ENCODE results near the gene AQP10. TPM values are rescaled to one million over a fixed set of nuclear protein-coding genes. Genes with fewer than 3 reads are reported as not detected.

Gene AQP10
- total and polyA plus RNA-seq, 9 of the 15 experiments (the other 6 are each of a cell fraction or from before 2014, with no cell fraction given) = 0.37 to 9.7 (median 1.9) TPM

DNA sequence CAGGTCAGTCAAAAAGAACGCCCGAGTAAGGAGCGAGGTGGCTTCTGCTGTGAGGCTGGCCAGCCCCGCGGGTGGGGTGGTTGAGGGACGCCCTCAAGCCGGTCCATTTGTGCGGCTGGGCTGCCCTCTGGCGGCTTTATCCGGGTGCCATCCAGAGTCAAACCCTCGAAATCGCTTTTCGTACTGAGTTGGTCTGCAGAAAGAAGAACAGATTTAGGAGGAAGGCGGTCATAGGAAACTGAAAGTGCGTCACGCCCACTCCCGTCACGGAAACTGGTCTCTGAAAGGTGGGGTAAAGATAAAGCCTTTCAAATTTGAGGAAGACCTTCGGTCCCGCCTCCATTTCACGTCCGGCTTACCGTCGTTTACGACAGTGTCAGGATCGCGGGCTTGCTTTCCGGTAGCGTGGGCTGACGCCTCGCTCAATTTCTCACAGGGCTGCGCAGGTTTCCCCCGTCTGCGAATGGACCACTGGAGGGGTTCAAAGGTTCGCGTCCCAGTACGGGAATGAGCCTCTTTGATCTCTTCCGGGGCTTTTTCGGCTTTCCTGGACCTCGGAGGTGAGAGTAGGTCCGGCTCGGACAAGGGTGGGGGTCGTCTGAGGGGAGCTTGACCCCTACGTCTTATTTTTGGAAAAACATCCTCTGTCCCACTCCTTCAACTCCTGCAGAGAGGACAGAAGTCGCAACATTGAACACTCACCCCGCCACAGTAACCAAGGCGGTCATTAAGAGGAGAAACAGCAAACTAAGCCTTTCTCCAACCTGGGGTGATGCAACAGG, 48.5 kb upstream of the AQP10 start, which contains the start of gene HAX1 (continued):
- TF ChIP-seq, protein P1, sequence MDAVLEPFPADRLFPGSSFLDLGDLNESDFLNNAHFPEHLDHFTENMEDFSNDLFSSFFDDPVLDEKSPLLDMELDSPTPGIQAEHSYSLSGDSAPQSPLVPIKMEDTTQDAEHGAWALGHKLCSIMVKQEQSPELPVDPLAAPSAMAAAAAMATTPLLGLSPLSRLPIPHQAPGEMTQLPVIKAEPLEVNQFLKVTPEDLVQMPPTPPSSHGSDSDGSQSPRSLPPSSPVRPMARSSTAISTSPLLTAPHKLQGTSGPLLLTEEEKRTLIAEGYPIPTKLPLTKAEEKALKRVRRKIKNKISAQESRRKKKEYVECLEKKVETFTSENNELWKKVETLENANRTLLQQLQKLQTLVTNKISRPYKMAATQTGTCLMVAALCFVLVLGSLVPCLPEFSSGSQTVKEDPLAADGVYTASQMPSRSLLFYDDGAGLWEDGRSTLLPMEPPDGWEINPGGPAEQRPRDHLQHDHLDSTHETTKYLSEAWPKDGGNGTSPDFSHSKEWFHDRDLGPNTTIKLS (IDR thresholded peaks at IDR 0.05; ENCODE audit: borderline replicate concordance, low read depth) = peak; percentile 41; the same call in 1 of the 2 replicates
- TF ChIP-seq, protein P2, sequence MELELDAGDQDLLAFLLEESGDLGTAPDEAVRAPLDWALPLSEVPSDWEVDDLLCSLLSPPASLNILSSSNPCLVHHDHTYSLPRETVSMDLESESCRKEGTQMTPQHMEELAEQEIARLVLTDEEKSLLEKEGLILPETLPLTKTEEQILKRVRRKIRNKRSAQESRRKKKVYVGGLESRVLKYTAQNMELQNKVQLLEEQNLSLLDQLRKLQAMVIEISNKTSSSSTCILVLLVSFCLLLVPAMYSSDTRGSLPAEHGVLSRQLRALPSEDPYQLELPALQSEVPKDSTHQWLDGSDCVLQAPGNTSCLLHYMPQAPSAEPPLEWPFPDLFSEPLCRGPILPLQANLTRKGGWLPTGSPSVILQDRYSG (tag; conservative IDR thresholded peaks at IDR 0.05; ENCODE audit: low read depth) = no peak
- TF ChIP-seq TEAD4 (IDR thresholded peaks at IDR 0.05; ENCODE audit: low read length) (peak; percentile 43; the same call in 1 of the 2 replicates), TEAD4 (CRISPR knock-in tag; IDR thresholded peaks at IDR 0.05; ENCODE audit: borderline replicate concordance) (no peak), ZSCAN29 (IDR thresholded peaks at IDR 0.05) (no peak), XRCC4 (IDR thresholded peaks at IDR 0.05; ENCODE audit: extremely low read depth, insufficient read depth, insufficient read length) (no peak), ZNF589 (CRISPR knock-in tag; IDR thresholded peaks at IDR 0.05; ENCODE audit: low read depth) (no peak), ELF1 (tag; IDR thresholded peaks at IDR 0.05) (no peak; the same call in 1 of the 2 replicates), ZBTB7A (IDR thresholded peaks at IDR 0.05; ENCODE audit: borderline replicate concordance, control insufficient read depth, low read depth, low read length) (peak; percentile 73), POLR2G (IDR thresholded peaks at IDR 0.05; ENCODE audit: low read depth, low read length) (peak; percentile 81), ZNF3 (CRISPR knock-in tag; IDR thresholded peaks at IDR 0.05) (no peak), NR2C1 (IDR thresholded peaks at IDR 0.05) (no peak), NR2C1 (tag; IDR thresholded peaks at IDR 0.05) (no peak), TCF3 (CRISPR knock-in tag; IDR thresholded peaks at IDR 0.05) (no peak; the same call in 1 of the 2 replicates), NELFE (IDR thresholded peaks at IDR 0.05; ENCODE audit: insufficient read depth, insufficient read length) (no peak), ZNF764 (CRISPR knock-in tag; IDR thresholded peaks at IDR 0.05; ENCODE audit: low read depth) (no peak)
- TF ChIP-seq, protein P3, sequence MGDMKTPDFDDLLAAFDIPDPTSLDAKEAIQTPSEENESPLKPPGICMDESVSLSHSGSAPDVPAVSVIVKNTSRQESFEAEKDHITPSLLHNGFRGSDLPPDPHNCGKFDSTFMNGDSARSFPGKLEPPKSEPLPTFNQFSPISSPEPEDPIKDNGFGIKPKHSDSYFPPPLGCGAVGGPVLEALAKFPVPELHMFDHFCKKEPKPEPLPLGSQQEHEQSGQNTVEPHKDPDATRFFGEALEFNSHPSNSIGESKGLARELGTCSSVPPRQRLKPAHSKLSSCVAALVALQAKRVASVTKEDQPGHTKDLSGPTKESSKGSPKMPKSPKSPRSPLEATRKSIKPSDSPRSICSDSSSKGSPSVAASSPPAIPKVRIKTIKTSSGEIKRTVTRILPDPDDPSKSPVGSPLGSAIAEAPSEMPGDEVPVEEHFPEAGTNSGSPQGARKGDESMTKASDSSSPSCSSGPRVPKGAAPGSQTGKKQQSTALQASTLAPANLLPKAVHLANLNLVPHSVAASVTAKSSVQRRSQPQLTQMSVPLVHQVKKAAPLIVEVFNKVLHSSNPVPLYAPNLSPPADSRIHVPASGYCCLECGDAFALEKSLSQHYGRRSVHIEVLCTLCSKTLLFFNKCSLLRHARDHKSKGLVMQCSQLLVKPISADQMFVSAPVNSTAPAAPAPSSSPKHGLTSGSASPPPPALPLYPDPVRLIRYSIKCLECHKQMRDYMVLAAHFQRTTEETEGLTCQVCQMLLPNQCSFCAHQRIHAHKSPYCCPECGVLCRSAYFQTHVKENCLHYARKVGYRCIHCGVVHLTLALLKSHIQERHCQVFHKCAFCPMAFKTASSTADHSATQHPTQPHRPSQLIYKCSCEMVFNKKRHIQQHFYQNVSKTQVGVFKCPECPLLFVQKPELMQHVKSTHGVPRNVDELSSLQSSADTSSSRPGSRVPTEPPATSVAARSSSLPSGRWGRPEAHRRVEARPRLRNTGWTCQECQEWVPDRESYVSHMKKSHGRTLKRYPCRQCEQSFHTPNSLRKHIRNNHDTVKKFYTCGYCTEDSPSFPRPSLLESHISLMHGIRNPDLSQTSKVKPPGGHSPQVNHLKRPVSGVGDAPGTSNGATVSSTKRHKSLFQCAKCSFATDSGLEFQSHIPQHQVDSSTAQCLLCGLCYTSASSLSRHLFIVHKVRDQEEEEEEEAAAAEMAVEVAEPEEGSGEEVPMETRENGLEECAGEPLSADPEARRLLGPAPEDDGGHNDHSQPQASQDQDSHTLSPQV (IDR thresholded peaks at IDR 0.05) = no peak
- TF ChIP-seq, protein P4, sequence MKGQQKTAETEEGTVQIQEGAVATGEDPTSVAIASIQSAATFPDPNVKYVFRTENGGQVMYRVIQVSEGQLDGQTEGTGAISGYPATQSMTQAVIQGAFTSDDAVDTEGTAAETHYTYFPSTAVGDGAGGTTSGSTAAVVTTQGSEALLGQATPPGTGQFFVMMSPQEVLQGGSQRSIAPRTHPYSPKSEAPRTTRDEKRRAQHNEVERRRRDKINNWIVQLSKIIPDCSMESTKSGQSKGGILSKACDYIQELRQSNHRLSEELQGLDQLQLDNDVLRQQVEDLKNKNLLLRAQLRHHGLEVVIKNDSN (CRISPR knock-in tag; IDR thresholded peaks at IDR 0.05) = no peak
- TF ChIP-seq, protein P5, sequence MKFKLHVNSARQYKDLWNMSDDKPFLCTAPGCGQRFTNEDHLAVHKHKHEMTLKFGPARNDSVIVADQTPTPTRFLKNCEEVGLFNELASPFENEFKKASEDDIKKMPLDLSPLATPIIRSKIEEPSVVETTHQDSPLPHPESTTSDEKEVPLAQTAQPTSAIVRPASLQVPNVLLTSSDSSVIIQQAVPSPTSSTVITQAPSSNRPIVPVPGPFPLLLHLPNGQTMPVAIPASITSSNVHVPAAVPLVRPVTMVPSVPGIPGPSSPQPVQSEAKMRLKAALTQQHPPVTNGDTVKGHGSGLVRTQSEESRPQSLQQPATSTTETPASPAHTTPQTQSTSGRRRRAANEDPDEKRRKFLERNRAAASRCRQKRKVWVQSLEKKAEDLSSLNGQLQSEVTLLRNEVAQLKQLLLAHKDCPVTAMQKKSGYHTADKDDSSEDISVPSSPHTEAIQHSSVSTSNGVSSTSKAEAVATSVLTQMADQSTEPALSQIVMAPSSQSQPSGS (CRISPR knock-in tag; IDR thresholded peaks at IDR 0.05) = no peak
